ENCODE data around the gene TEKT3. TPM values are rescaled to one million over a fixed set of nuclear protein-coding genes. Genes with fewer than 3 reads are reported as not detected.
A peak's percentile ranks its signal among the peaks of the same experiment; 100 is the strongest.

Gene TEKT3
- total RNA-seq, 2 donors from 2014 or later, result not detected

GRCh38 chr17:15303851-15304250 lies 37.5 kb downstream of the TEKT3 start:
- Histone ChIP-seq H3K4me3 (no peak overlapping the region), H3K36me3 (no peaks in the 10 kb centered on the region), H3K27ac (no peak overlapping the region), H3K9me3 (no peaks in the 10 kb centered on the region), H3K4me1 (no peaks in the 10 kb centered on the region), H3K27me3 (no peaks in the 10 kb centered on the region)
- DNase-seq (ENCODE audit: low spot score), result no peak
- no peak for TF ChIP-seq CTCF (IDR thresholded peaks at IDR 0.05)

- H3K27me3 ChIP-seq, result no peaks in the 10 kb centered on the region
- H3K36me3 ChIP-seq, result no peaks in the 10 kb centered on the region
- no peak overlapping the region for H3K4me3 ChIP-seq
- TF ChIP-seq CTCF (IDR thresholded peaks at IDR 0.05), result no peak
- DNase-seq (ENCODE audit: low spot score), result no peak
- H3K27ac ChIP-seq, result no peak overlapping the region
- H3K4me1 ChIP-seq, result no peaks in the 10 kb centered on the region
- H3K9me3 ChIP-seq, result no peaks in the 10 kb centered on the region
These were observed 38.1 kb downstream of the TEKT3 start for GRCh38 chr17:15303268-15303667.

GRCh38 chr17:15301845-15302244 lies 39.6 kb downstream of the TEKT3 start:
- TF ChIP-seq CTCF (IDR thresholded peaks at IDR 0.05), result no peak
- Histone ChIP-seq H3K36me3 (no peaks in the 10 kb centered on the region), H3K9me3 (no peaks in the 10 kb centered on the region), H3K27ac (no peak overlapping the region), H3K4me3 (no peak overlapping the region), H3K4me1 (no peaks in the 10 kb centered on the region), H3K27me3 (no peaks in the 10 kb centered on the region)
- DNase-seq (ENCODE audit: low spot score), result no peak

GRCh38 chr17:15298176-15298575 lies 43.2 kb downstream of the TEKT3 start:
- TF ChIP-seq CTCF (IDR thresholded peaks at IDR 0.05), result no peak
- Histone ChIP-seq H3K4me1 (no peaks in the 10 kb centered on the region), H3K27me3 (no peaks in the 10 kb centered on the region), H3K36me3 (no peaks in the 10 kb centered on the region), H3K9me3 (no peaks in the 10 kb centered on the region), H3K4me3 (no peak overlapping the region), H3K27ac (no peak overlapping the region)
- no peak for DNase-seq (ENCODE audit: low spot score)

- H3K4me1 ChIP-seq, result peaks cover 0 to 6% of the 10 kb centered on the region in 2 donors
- peak overlapping the region in 1 of 2 donors; percentile 12 for H3K27ac ChIP-seq
- TF ChIP-seq CTCF (IDR thresholded peaks at IDR 0.05), result no peak
- no peak for DNase-seq (ENCODE audit: low spot score)
- no peaks in the 10 kb centered on the region for H3K36me3 ChIP-seq
- no peaks in the 10 kb centered on the region for H3K27me3 ChIP-seq
- no peak overlapping the region for H3K4me3 ChIP-seq
- H3K9me3 ChIP-seq, result no peaks in the 10 kb centered on the region
These were observed 47.8 kb downstream of the TEKT3 start for GRCh38 chr17:15293558-15293957.

GRCh38 chr17:15291674-15292361 lies 49.6 kb downstream of the TEKT3 start:
- no peak for TF ChIP-seq CTCF (IDR thresholded peaks at IDR 0.05)
- Histone ChIP-seq H3K9me3 (no peaks in the 10 kb centered on the region), H3K36me3 (no peaks in the 10 kb centered on the region), H3K4me1 (peaks cover 0 to 23% of the 10 kb centered on the region in 2 donors), H3K27me3 (no peaks in the 10 kb centered on the region), H3K4me3 (no peak overlapping the region), H3K27ac (peak overlapping the region; percentile 61 to 77)
- no peak for DNase-seq (ENCODE audit: low spot score)
